NCI-H69 (cell line): ENCODE data around the gene MAP3K5.
"Not testable (repeated sequence)": the region's sequence is repeated elsewhere in the genome, so short reads cannot be mapped to it uniquely, and the experiment has no call there.

Experiments
- DNase-seq: peaks from one replicate; lab custom pipeline; 2025; lab: John Stamatoyannopoulos, UW

The MAP3K5 gene

GRCh38 chr6:136793363-136793762 is 1.1 kb upstream of the MAP3K5 start:
- DNase-seq: no peak

GRCh38 chr6:136792095-136792409 is 225 bp downstream of the MAP3K5 start:
- DNase-seq: no peak

- peak; percentile 89 for DNase-seq
Observed at GRCh38 chr6:136791296-136792094, 782 bp downstream of the MAP3K5 start.

GRCh38 chr6:136790411-136791295 is 1.6 kb downstream of the MAP3K5 start:
- DNase-seq: peak; percentile 46

GRCh38 chr6:136789440-136789839 is 2.8 kb downstream of the MAP3K5 start:
- not testable (repeated sequence) for DNase-seq

- DNase-seq: no peak
Observed at GRCh38 chr6:136788069-136788902, 4.0 kb downstream of the MAP3K5 start.

- DNase-seq: no peak
Observed at GRCh38 chr6:136787726-136788068, 4.6 kb downstream of the MAP3K5 start.

GRCh38 chr6:136786658-136787057 is 5.6 kb downstream of the MAP3K5 start:
- no peak for DNase-seq

GRCh38 chr6:136784910-136785746 is 7.1 kb downstream of the MAP3K5 start:
- no peak for DNase-seq

GRCh38 chr6:136784271-136784664 is 8.0 kb downstream of the MAP3K5 start:
- no peak for DNase-seq

- DNase-seq: no peak
Observed at GRCh38 chr6:136783495-136784270, 8.6 kb downstream of the MAP3K5 start.

- no peak for DNase-seq
Observed at GRCh38 chr6:136783021-136783420, 9.3 kb downstream of the MAP3K5 start.

- DNase-seq: no peak
Observed at GRCh38 chr6:136782021-136782770, 10.1 kb downstream of the MAP3K5 start.

- no peak for DNase-seq
Observed at GRCh38 chr6:136780972-136781371, 11.3 kb downstream of the MAP3K5 start.

- peak; percentile 32 for DNase-seq
Observed at GRCh38 chr6:136779682-136780081, 12.6 kb downstream of the MAP3K5 start.

- DNase-seq: no peak
Observed at GRCh38 chr6:136777651-136778050, 14.6 kb downstream of the MAP3K5 start.

GRCh38 chr6:136775548-136775947 is 16.7 kb downstream of the MAP3K5 start:
- DNase-seq: no peak

- DNase-seq: no peak
Observed at GRCh38 chr6:136775081-136775480, 17.2 kb downstream of the MAP3K5 start.

- peak; percentile 41 for DNase-seq
Observed at GRCh38 chr6:136774228-136775041, 17.8 kb downstream of the MAP3K5 start.
